HEK293 (cell line): ENCODE measurements around the gene SP9.

Experiments
- FEZF1 ChIP-seq: fragments of 450-650 bp; formaldehyde crosslinking; IDR thresholded peaks from 2 replicates; pipeline ENCODE4 v1.5.1; 2016; ENCODE audit warnings: missing biosample characterization, missing genetic modification characterization
- GLIS2 ChIP-seq: fragments of 450-650 bp; formaldehyde crosslinking; IDR thresholded peaks from 2 replicates; pipeline ENCODE4 v1.5.1; 2016; ENCODE audit warnings: missing biosample characterization, missing genetic modification characterization
- HIC1 ChIP-seq: fragments of 450-650 bp; formaldehyde crosslinking; IDR thresholded peaks from 2 replicates; pipeline ENCODE4 v1.5.1; 2016; ENCODE audit warnings: missing biosample characterization, missing genetic modification characterization
- KLF10 ChIP-seq: fragments of 450-650 bp; IDR thresholded peaks from 2 replicates; pipeline ENCODE4 v1.5.1; 2018; ENCODE audit warnings: missing biosample characterization, mild to moderate bottlenecking, missing genetic modification characterization
- MZF1 ChIP-seq: fragments of 450-650 bp; formaldehyde crosslinking; IDR thresholded peaks from 2 replicates; pipeline ENCODE4 v1.5.1; 2017; ENCODE audit warnings: missing biosample characterization, missing genetic modification characterization, borderline replicate concordance
- PATZ1 ChIP-seq: fragments of 450-650 bp; formaldehyde crosslinking; IDR thresholded peaks from 2 replicates; pipeline ENCODE4 v1.5.1; 2016; ENCODE audit warnings: missing biosample characterization, missing genetic modification characterization
- PBX3 ChIP-seq: sonication (generic); formaldehyde crosslinking; IDR thresholded peaks from 2 replicates; pipeline ENCODE4 v1.8.1; 2022; ENCODE audit warnings: mild to moderate bottlenecking, moderate library complexity, missing genetic modification reagents
- PRDM2 ChIP-seq: fragments of 450-650 bp; formaldehyde crosslinking; IDR thresholded peaks from 2 replicates; pipeline ENCODE4 v1.5.1; 2016; ENCODE audit warnings: missing biosample characterization, missing genetic modification characterization, borderline replicate concordance
- SALL2 ChIP-seq: fragments of 450-650 bp; formaldehyde crosslinking; IDR thresholded peaks from 2 replicates; pipeline ENCODE4 v1.5.0; 2017; ENCODE audit warnings: missing biosample characterization, mild to moderate bottlenecking, missing genetic modification characterization, borderline replicate concordance
- SCRT2 ChIP-seq: fragments of 450-650 bp; formaldehyde crosslinking; IDR thresholded peaks from 2 replicates; pipeline ENCODE4 v1.5.1; 2016; ENCODE audit warnings: missing biosample characterization, missing genetic modification characterization
- WT1 ChIP-seq: fragments of 450-650 bp; formaldehyde crosslinking; IDR thresholded peaks from 2 replicates; pipeline ENCODE4 v1.5.1; 2016; ENCODE audit warnings: missing biosample characterization, missing genetic modification characterization
- ZBTB20 ChIP-seq: fragments of 450-650 bp; formaldehyde crosslinking; IDR thresholded peaks from 2 replicates; pipeline ENCODE4 v1.5.1; 2016; ENCODE audit warnings: missing biosample characterization, missing genetic modification characterization
- ZBTB7A ChIP-seq: fragments of 450-650 bp; formaldehyde crosslinking; IDR thresholded peaks from 2 replicates; pipeline ENCODE4 v1.5.1; 2016; ENCODE audit warnings: low read depth, missing biosample characterization, missing genetic modification characterization
- ZFHX2 ChIP-seq: fragments of 450-650 bp; formaldehyde crosslinking; conservative IDR thresholded peaks from 2 replicates; pipeline ENCODE4 v1.5.1; 2016; ENCODE audit warnings: missing biosample characterization, missing genetic modification characterization
- ZNF148 ChIP-seq: fragments of 450-650 bp; formaldehyde crosslinking; IDR thresholded peaks from 2 replicates; pipeline ENCODE4 v1.5.0; 2017; ENCODE audit warnings: missing biosample characterization, missing genetic modification characterization, borderline replicate concordance
- ZNF211 ChIP-seq: fragments of 450-650 bp; formaldehyde crosslinking; IDR thresholded peaks from 2 replicates; pipeline ENCODE4 v1.5.1; 2016; ENCODE audit warnings: low read depth, missing biosample characterization, missing genetic modification characterization
- ZNF600 ChIP-seq: fragments of 450-650 bp; formaldehyde crosslinking; IDR thresholded peaks from 2 replicates; pipeline ENCODE4 v1.5.1; 2016; ENCODE audit warnings: missing biosample characterization, missing genetic modification characterization
- ZNF639 ChIP-seq: fragments of 450-650 bp; formaldehyde crosslinking; IDR thresholded peaks from 2 replicates; pipeline ENCODE4 v1.5.1; 2016; ENCODE audit warnings: missing biosample characterization, missing genetic modification characterization
- ZNF704 ChIP-seq: fragments of 450-650 bp; formaldehyde crosslinking; IDR thresholded peaks from 2 replicates; pipeline ENCODE4 v1.5.1; 2016; ENCODE audit warnings: missing biosample characterization, missing genetic modification characterization
- ZNF777 ChIP-seq: fragments of 450-650 bp; formaldehyde crosslinking; IDR thresholded peaks from 2 replicates; pipeline ENCODE4 v1.5.1; 2017; ENCODE audit warnings: missing biosample characterization, missing genetic modification characterization, borderline replicate concordance

SP9 gene

GRCh38 chr2:174336501-174337336 is 2.0 kb downstream of the SP9 start (continued):
- TF ChIP-seq ZFHX2 (tag by site-specific recombination) (peak; percentile 44; the same call in 1 of the 2 replicates), ZNF639 (tag by site-specific recombination) (no peak), SCRT2 (peak; percentile 90), MZF1 (tag by site-specific recombination) (no peak), GLIS2 (tag by site-specific recombination) (peak; percentile 61), ZNF211 (tag by site-specific recombination) (no peak), WT1 (tag by site-specific recombination) (0 out of 2 replicates have a peak, but pooled peaks have one; percentile 9), PRDM2 (tag by site-specific recombination) (no peak), ZBTB20 (tag by site-specific recombination) (peak; percentile 50; the same call in 1 of the 2 replicates), ZBTB7A (0 out of 2 replicates have a peak, but pooled peaks have one; percentile 9), HIC1 (tag by site-specific recombination) (peak; percentile 36; the same call in 1 of the 2 replicates), SALL2 (tag by site-specific recombination) (no peak), ZNF600 (tag by site-specific recombination) (no peak), ZNF148 (tag by site-specific recombination) (no peak), ZNF704 (tag by site-specific recombination) (no peak), ZNF777 (tag by site-specific recombination) (0 out of 2 replicates have a peak, but pooled peaks have one; percentile 64), KLF10 (tag by site-specific recombination) (peak; percentile 26; the same call in 1 of the 2 replicates), FEZF1 (tag by site-specific recombination) (peak; percentile 59; the same call in 1 of the 2 replicates), PBX3 (CRISPR knock-in tag) (peak; percentile 16; the same call in 1 of the 2 replicates), PATZ1 (tag by site-specific recombination) (peak; percentile 59)
